Activated CD8-positive, alpha-beta memory T cell treated with anti-CD3 and anti-CD28 coated beads, Interleukin-2, amount 10 ng/mL, durations not matched to agents 7 days and 5 days (primary cell): ENCODE measurements around the gene SHOC2. TPM values are rescaled to one million over a fixed set of nuclear protein-coding genes. Genes with fewer than 3 reads are reported as not detected.

Experiments
- ATAC-seq: fragments of 150-1000 bp; cut with Tn5 transposase; one replicate; pipeline ENCODE4 v1.10.0; 2021; ENCODE audit warnings: moderate library complexity
- CTCF ChIA-PET: fragments of 350-600 bp; sonication (Branson Sonifier 250); formaldehyde crosslinking; loops from one replicate; lab custom pipeline; 2021; ENCODE audit warnings: antibody characterized with exemption; lab: Charles Lee
- DNase-seq: peaks from one replicate; pipeline ENCODE4 v3.0.0-alpha.2; 2020
- H3K27ac Mint-ChIP-seq: one replicate; pipeline ENCODE4 v1.8.0; 2021; ENCODE audit warnings: mild to moderate bottlenecking, mixed read lengths
- H3K27me3 Mint-ChIP-seq: one replicate; pipeline ENCODE4 v1.8.0; 2021; ENCODE audit warnings: mixed read lengths
- H3K36me3 Mint-ChIP-seq: one replicate; pipeline ENCODE4 v1.8.0; 2021; ENCODE audit warnings: mild to moderate bottlenecking, mixed read lengths
- H3K4me1 Mint-ChIP-seq: one replicate; pipeline ENCODE4 v1.8.0; 2021; ENCODE audit warnings: mixed read lengths
- H3K4me3 Mint-ChIP-seq: one replicate; pipeline ENCODE4 v1.8.0; 2021; ENCODE audit warnings: mild to moderate bottlenecking, moderate library complexity, mixed read lengths
- H3K9me3 Mint-ChIP-seq: one replicate; pipeline ENCODE4 v1.8.0; 2022; ENCODE audit warnings: low read depth, mixed read lengths
- total RNA-seq, 2 experiments: library from RNA; stranded (reverse); gene quantifications; one replicate each; pipeline ENCODE4 v1.2.3, GENCODE V29; 2021

SHOC2 gene
- total RNA-seq, 2 experiments from 2014 or later = 39.3 to 43.2 TPM

GRCh38 chr10:110966146-110966545 lies 46.7 kb downstream of the SHOC2 start:
- ATAC-seq (no peak), DNase-seq (no peak)
- Mint-ChIP-seq H3K9me3 (no peaks in the 10 kb centered on the region), H3K27ac (no peak overlapping the region), H3K4me1 (peaks cover 13% of the 10 kb centered on the region), H3K4me3 (no peak overlapping the region), H3K36me3 (peaks cover 33% of the 10 kb centered on the region), H3K27me3 (no peaks in the 10 kb centered on the region)
- CTCF ChIA-PET = interaction anchor here (0.6 kb wide), 1 partner anchor 30 kb away, joined by 6 read pairs; no protein-coding TSS in a partner anchor

DNA sequence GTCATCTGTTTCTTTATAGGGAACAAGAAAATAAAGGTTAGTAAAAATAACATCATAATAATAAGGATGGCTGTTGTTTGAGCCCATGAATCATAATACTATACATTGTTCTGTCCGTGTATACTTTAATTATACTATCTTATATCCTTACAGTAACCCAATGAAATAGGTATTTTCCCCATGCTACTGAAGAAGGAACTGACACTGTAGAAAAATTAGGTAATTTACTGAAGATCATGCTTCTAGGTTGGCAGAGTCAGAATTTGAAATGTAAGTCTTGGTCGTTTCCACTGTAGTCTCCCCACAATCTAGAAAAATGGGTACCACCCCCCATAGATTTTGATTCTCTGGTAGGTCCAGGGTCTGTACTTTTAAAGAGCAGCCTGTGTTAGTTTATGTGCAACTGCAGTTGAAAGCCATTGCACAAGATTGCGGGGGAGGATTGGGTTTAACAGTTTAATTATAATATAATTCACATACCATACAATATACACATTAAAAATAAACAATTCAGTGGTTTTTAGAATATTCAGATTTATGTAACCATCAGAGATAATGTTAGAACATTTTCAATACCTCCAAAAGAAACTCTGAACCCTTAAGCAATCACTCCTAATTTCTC lies 47.7 kb downstream of the SHOC2 start:
- H3K27ac Mint-ChIP-seq = no peak overlapping the region
- no peak overlapping the region for H3K4me3 Mint-ChIP-seq
- CTCF ChIA-PET = no interaction called here
- peaks cover 35% of the 10 kb centered on the region for H3K36me3 Mint-ChIP-seq
- no peak for ATAC-seq
- no peaks in the 10 kb centered on the region for H3K27me3 Mint-ChIP-seq
- H3K9me3 Mint-ChIP-seq = no peaks in the 10 kb centered on the region
- peaks cover 13% of the 10 kb centered on the region for H3K4me1 Mint-ChIP-seq
- DNase-seq = no peak

GRCh38 chr10:110967645-110968044 lies 48.2 kb downstream of the SHOC2 start:
- ATAC-seq = no peak
- Mint-ChIP-seq H3K4me1 (peaks cover 9% of the 10 kb centered on the region), H3K9me3 (no peaks in the 10 kb centered on the region), H3K27me3 (no peaks in the 10 kb centered on the region), H3K27ac (no peak overlapping the region), H3K36me3 (peaks cover 36% of the 10 kb centered on the region), H3K4me3 (no peak overlapping the region)
- no peak for DNase-seq
- CTCF ChIA-PET = interaction anchor here (1.3 kb wide), 1 partner anchor 10 kb away, joined by 3 read pairs; no protein-coding TSS in a partner anchor

- ATAC-seq (no peak), DNase-seq (no peak)
- no peaks in the 10 kb centered on the region for H3K9me3 Mint-ChIP-seq
- H3K27ac Mint-ChIP-seq = no peak overlapping the region
- H3K4me3 Mint-ChIP-seq = no peak overlapping the region
- peaks cover 32% of the 10 kb centered on the region for H3K36me3 Mint-ChIP-seq
- peaks cover 8% of the 10 kb centered on the region for H3K4me1 Mint-ChIP-seq
- CTCF ChIA-PET = no interaction called here
- H3K27me3 Mint-ChIP-seq = no peaks in the 10 kb centered on the region
Observed at GRCh38 chr10:110969183-110969582, 49.8 kb downstream of the SHOC2 start.

GRCh38 chr10:110971638-110972037 lies 52.2 kb downstream of the SHOC2 start:
- ATAC-seq (no peak), DNase-seq (no peak)
- Mint-ChIP-seq H3K36me3 (peaks cover 27% of the 10 kb centered on the region), H3K27me3 (no peaks in the 10 kb centered on the region), H3K9me3 (no peaks in the 10 kb centered on the region), H3K4me3 (no peak overlapping the region), H3K4me1 (peaks cover 8% of the 10 kb centered on the region), H3K27ac (no peak overlapping the region)
- CTCF ChIA-PET = no interaction called here

- H3K27ac Mint-ChIP-seq = no peak overlapping the region
- peaks cover 29% of the 10 kb centered on the region for H3K36me3 Mint-ChIP-seq
- no peaks in the 10 kb centered on the region for H3K27me3 Mint-ChIP-seq
- no peak overlapping the region for H3K4me3 Mint-ChIP-seq
- no peaks in the 10 kb centered on the region for H3K9me3 Mint-ChIP-seq
- ATAC-seq = no peak
- CTCF ChIA-PET = no interaction called here
- DNase-seq = no peak
- peaks cover 8% of the 10 kb centered on the region for H3K4me1 Mint-ChIP-seq
Observed at GRCh38 chr10:110972231-110973134, 53.1 kb downstream of the SHOC2 start.

- Mint-ChIP-seq H3K36me3 (peaks cover 31% of the 10 kb centered on the region), H3K9me3 (no peaks in the 10 kb centered on the region), H3K27me3 (no peaks in the 10 kb centered on the region), H3K4me3 (no peak overlapping the region), H3K4me1 (peaks cover 5% of the 10 kb centered on the region), H3K27ac (no peak overlapping the region)
- CTCF ChIA-PET = no interaction called here
- no peak for ATAC-seq
- DNase-seq = no peak
Observed at GRCh38 chr10:110973400-110973799, 54.0 kb downstream of the SHOC2 start.

GRCh38 chr10:110976577-110976976 lies 57.2 kb downstream of the SHOC2 start:
- Mint-ChIP-seq H3K4me3 (no peak overlapping the region), H3K9me3 (peaks cover 8% of the 10 kb centered on the region), H3K27ac (no peak overlapping the region), H3K4me1 (peaks cover 16% of the 10 kb centered on the region), H3K36me3 (peaks cover 44% of the 10 kb centered on the region), H3K27me3 (no peaks in the 10 kb centered on the region)
- CTCF ChIA-PET = interaction anchor here (1.5 kb wide), 1 partner anchor 8 kb away, joined by 3 read pairs; no protein-coding TSS in a partner anchor
- no peak for DNase-seq
- ATAC-seq = no peak

GRCh38 chr10:110977662-110978061 lies 58.3 kb downstream of the SHOC2 start:
- DNase-seq (no peak), ATAC-seq (no peak)
- Mint-ChIP-seq H3K27ac (no peak overlapping the region), H3K4me3 (no peak overlapping the region), H3K4me1 (peaks cover 16% of the 10 kb centered on the region), H3K27me3 (no peaks in the 10 kb centered on the region), H3K36me3 (peaks cover 42% of the 10 kb centered on the region), H3K9me3 (peaks cover 8% of the 10 kb centered on the region)
- CTCF ChIA-PET = interaction anchor here (1.5 kb wide), 1 partner anchor 9 kb away, joined by 3 read pairs; no protein-coding TSS in a partner anchor

- Mint-ChIP-seq H3K27ac (no peak overlapping the region), H3K27me3 (no peaks in the 10 kb centered on the region), H3K9me3 (peaks cover 8% of the 10 kb centered on the region), H3K36me3 (peaks cover 43% of the 10 kb centered on the region), H3K4me3 (no peak overlapping the region), H3K4me1 (peaks cover 16% of the 10 kb centered on the region)
- DNase-seq = no peak
- ATAC-seq = no peak
- CTCF ChIA-PET = no interaction called here
Observed at GRCh38 chr10:110978204-110978603, 58.8 kb downstream of the SHOC2 start.

- no peak overlapping the region for H3K4me3 Mint-ChIP-seq
- H3K4me1 Mint-ChIP-seq = peaks cover 17% of the 10 kb centered on the region
- peaks cover 44% of the 10 kb centered on the region for H3K36me3 Mint-ChIP-seq
- peaks cover 8% of the 10 kb centered on the region for H3K9me3 Mint-ChIP-seq
- no peak for ATAC-seq
- no peaks in the 10 kb centered on the region for H3K27me3 Mint-ChIP-seq
- H3K27ac Mint-ChIP-seq = no peak overlapping the region
- no peak for DNase-seq
- CTCF ChIA-PET = interaction anchor here (0.6 kb wide), 1 partner anchor 14 kb away, joined by 3 read pairs; no protein-coding TSS in a partner anchor
Observed at GRCh38 chr10:110979611-110980010, 60.2 kb downstream of the SHOC2 start.

GRCh38 chr10:110980807-110981206 lies 61.4 kb downstream of the SHOC2 start:
- Mint-ChIP-seq H3K4me3 (no peak overlapping the region), H3K9me3 (peaks cover 8% of the 10 kb centered on the region), H3K27ac (peak overlapping the region; percentile 35), H3K27me3 (no peaks in the 10 kb centered on the region), H3K36me3 (peaks cover 43% of the 10 kb centered on the region), H3K4me1 (peaks cover 22% of the 10 kb centered on the region)
- DNase-seq (no peak), ATAC-seq (peak; percentile 47)
- CTCF ChIA-PET = no interaction called here

DNA sequence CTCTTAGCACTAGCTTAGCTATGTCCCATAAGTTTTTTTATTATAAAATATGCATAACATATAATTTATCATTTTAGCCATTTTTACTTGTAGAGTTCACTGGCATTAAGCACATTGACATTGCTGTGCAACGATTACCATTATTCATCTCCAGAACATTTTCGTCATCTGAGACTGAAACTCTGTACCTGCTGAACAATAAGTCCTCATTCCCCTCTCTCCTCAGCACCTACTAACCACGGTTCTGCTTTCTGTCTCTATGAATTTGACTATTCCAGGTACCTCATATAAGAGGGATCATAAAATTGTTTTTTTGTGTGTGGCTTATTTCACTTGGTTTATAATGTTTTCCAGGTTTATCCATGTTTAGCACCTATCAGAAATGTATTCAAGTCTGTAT lies 64.1 kb downstream of the SHOC2 start:
- H3K9me3 Mint-ChIP-seq = peaks cover 8% of the 10 kb centered on the region
- H3K4me1 Mint-ChIP-seq = peaks cover 22% of the 10 kb centered on the region
- CTCF ChIA-PET = no interaction called here
- H3K27me3 Mint-ChIP-seq = no peaks in the 10 kb centered on the region
- H3K4me3 Mint-ChIP-seq = no peak overlapping the region
- ATAC-seq (no peak), DNase-seq (no peak)
- no peak overlapping the region for H3K27ac Mint-ChIP-seq
- H3K36me3 Mint-ChIP-seq = peaks cover 43% of the 10 kb centered on the region
